Fibroblast of lung (primary cell): ENCODE data around the gene RNF2. TPM values are rescaled to one million over a fixed set of nuclear protein-coding genes. Genes with fewer than 3 reads are reported as not detected.
A peak's percentile ranks its signal among the peaks of the same experiment; 100 is the strongest.

Source experiments
- DNase-seq, 2 donors: peaks; one replicate each; pipeline versions ENCODE4 v3.0.0 to v3.0.0-alpha.2; 2010; ENCODE audit warnings: low read depth in 2 of 2
- H2AFZ ChIP-seq: 2 replicates; pipeline ENCODE4 v1.5.1; 2012; ENCODE audit warnings: low read length, control low read depth, inconsistent platforms
- H3K27ac ChIP-seq: 2 replicates; pipeline ENCODE4 v1.5.1; 2011; ENCODE audit warnings: low read length, control low read depth; ENCODE audit not compliant: insufficient read depth
- H3K27me3 ChIP-seq: 2 replicates; pipeline ENCODE4 v1.5.1; 2011; ENCODE audit warnings: mild to moderate bottlenecking, low read length; ENCODE audit not compliant: control insufficient read depth, insufficient read depth
- H3K36me3 ChIP-seq: 2 replicates; pipeline ENCODE4 v1.5.1; 2011; ENCODE audit warnings: low read length; ENCODE audit not compliant: control insufficient read depth, insufficient read depth
- H3K4me1 ChIP-seq: 2 replicates; pipeline ENCODE4 v1.5.1; 2011; ENCODE audit warnings: low read length; ENCODE audit not compliant: control insufficient read depth, insufficient read depth; ENCODE audit errors: extremely low read depth
- H3K4me2 ChIP-seq: 2 replicates; pipeline ENCODE4 v1.5.1; 2011; ENCODE audit warnings: low read length, control low read depth; ENCODE audit not compliant: insufficient read depth; ENCODE audit errors: extremely low read depth
- H3K4me3 ChIP-seq, 4 experiments: fragments of 200-600 bp in 1 of 4; sonication (generic) in 1 of 4; replicated peaks in 1 of 4; 2 replicates each; pipeline ENCODE4 v1.5.1; 2011 to 2016; ENCODE audit warnings: low read length in 4 of 4, low read depth in 3 of 4, mild to moderate bottlenecking in 3 of 4, control low read depth in 2 of 4, inconsistent platforms in 1 of 4, mixed read lengths in 1 of 4; ENCODE audit not compliant: insufficient read depth in 1 of 4; ENCODE audit errors: control extremely low read depth in 1 of 4
- H3K79me2 ChIP-seq: 2 replicates; pipeline ENCODE4 v1.5.1; 2012; ENCODE audit warnings: mild to moderate bottlenecking, low read length, inconsistent platforms; ENCODE audit not compliant: control insufficient read depth, insufficient read depth
- H3K9ac ChIP-seq: 2 replicates; pipeline ENCODE4 v1.5.1; 2011; ENCODE audit warnings: mild to moderate bottlenecking, low read length, control low read depth; ENCODE audit not compliant: insufficient read depth
- H3K9me3 ChIP-seq: 2 replicates; pipeline ENCODE4 v1.5.1; 2012; ENCODE audit warnings: low read depth, low read length; ENCODE audit not compliant: control insufficient read depth, insufficient read depth
- H4K20me1 ChIP-seq: 2 replicates; pipeline ENCODE4 v1.5.1; 2011; ENCODE audit warnings: low read length; ENCODE audit not compliant: control insufficient read depth, insufficient read depth; ENCODE audit errors: extremely low read depth
- CTCF ChIP-seq, 2 donors: IDR thresholded peaks in 1 of 2; conservative IDR thresholded peaks in 1 of 2; 1 replicate in 1 of 2; 2 replicates in 1 of 2; pipeline ENCODE4 v1.5.1; 2011 to 2012; ENCODE audit warnings: low read length in 2 of 2, control low read depth in 1 of 2, inconsistent platforms in 1 of 2, low read depth in 1 of 2, mild to moderate bottlenecking in 1 of 2
- EZH2 ChIP-seq: IDR thresholded peaks from 2 replicates; pipeline ENCODE4 v1.5.1; 2012; ENCODE audit warnings: low read length, control low read depth, mild to moderate bottlenecking; ENCODE audit errors: missing control alignments
- polyA plus RNA-seq, 2 donors: library from polyadenylated mRNA; depleted of rRNA in 1 of 2; stranded (reverse) in 1 of 2; unstranded in 1 of 2; fragments of >200 nt; gene quantifications; 2 replicates each; pipeline ENCODE4 v1.2.1, GENCODE V29; 2011 to 2012; ENCODE audit warnings: missing spikeins in 1 of 2
- total RNA-seq: library from RNA; depleted of rRNA; stranded (reverse); fragments of >200 nt; gene quantifications from 2 replicates; pipeline ENCODE4 v1.2.1, GENCODE V29; 2014

The RNF2 gene
- total and polyA plus RNA-seq, 2 donors (not counting 1 experiment from before 2014, with no cell fraction given), result 19.7 to 40.6 TPM

GRCh38 chr1:185016880-185017279 lies 28.5 kb upstream of the RNF2 start:
- H4K20me1 ChIP-seq, result no peaks in the 10 kb centered on the region
- TF ChIP-seq EZH2 (no peak), CTCF (conservative IDR thresholded peaks at IDR 0.05 in 1 of 2, IDR thresholded peaks at IDR 0.05 in 1 of 2; ENCODE audit: low read depth in 1 of 2, low read length in 2 of 2) (no peak)
- H3K4me1 ChIP-seq, result peaks cover 5% of the 10 kb centered on the region
- no peak overlapping the region for H3K4me3 ChIP-seq
- no peak overlapping the region for H3K4me2 ChIP-seq
- no peaks in the 10 kb centered on the region for H3K36me3 ChIP-seq
- no peak overlapping the region for H2AFZ ChIP-seq
- no peaks in the 10 kb centered on the region for H3K79me2 ChIP-seq
- H3K27me3 ChIP-seq, result no peaks in the 10 kb centered on the region
- H3K9ac ChIP-seq, result no peak overlapping the region
- DNase-seq, result peak in 1 of 2 donors; percentile 6
- no peak overlapping the region for H3K27ac ChIP-seq
- H3K9me3 ChIP-seq, result no peaks in the 10 kb centered on the region

- H3K4me3 ChIP-seq, result no peak overlapping the region
- H2AFZ ChIP-seq, result no peak overlapping the region
- no peaks in the 10 kb centered on the region for H3K36me3 ChIP-seq
- no peak overlapping the region for H3K4me2 ChIP-seq
- TF ChIP-seq CTCF (conservative IDR thresholded peaks at IDR 0.05 in 1 of 2, IDR thresholded peaks at IDR 0.05 in 1 of 2; ENCODE audit: low read depth in 1 of 2, low read length in 2 of 2), result no peak
- no peak for TF ChIP-seq EZH2
- H3K27ac ChIP-seq, result no peak overlapping the region
- no peaks in the 10 kb centered on the region for H3K79me2 ChIP-seq
- H3K9me3 ChIP-seq, result no peaks in the 10 kb centered on the region
- DNase-seq, result peak; percentile 91 to 95
- no peak overlapping the region for H3K9ac ChIP-seq
- H3K4me1 ChIP-seq, result peaks cover 5% of the 10 kb centered on the region
- H4K20me1 ChIP-seq, result no peaks in the 10 kb centered on the region
- no peaks in the 10 kb centered on the region for H3K27me3 ChIP-seq
Observed at GRCh38 chr1:185017338-185017737, 28.0 kb upstream of the RNF2 start.

- Histone ChIP-seq H2AFZ (no peak overlapping the region), H3K4me1 (peaks cover 5% of the 10 kb centered on the region), H3K9me3 (no peaks in the 10 kb centered on the region), H3K79me2 (no peaks in the 10 kb centered on the region), H3K27me3 (no peaks in the 10 kb centered on the region), H3K4me3 (no peak overlapping the region), H3K9ac (no peak overlapping the region), H3K4me2 (no peak overlapping the region), H4K20me1 (no peaks in the 10 kb centered on the region), H3K27ac (no peak overlapping the region), H3K36me3 (no peaks in the 10 kb centered on the region)
- DNase-seq, result no peak
- TF ChIP-seq CTCF (conservative IDR thresholded peaks at IDR 0.05 in 1 of 2, IDR thresholded peaks at IDR 0.05 in 1 of 2; ENCODE audit: low read depth in 1 of 2, low read length in 2 of 2), result no peak
- no peak for TF ChIP-seq EZH2
Observed at GRCh38 chr1:185017966-185018365, 27.4 kb upstream of the RNF2 start.
